H1 (cell line): ENCODE measurements around the gene CDC42SE2. TPM values are rescaled to one million over a fixed set of nuclear protein-coding genes. Genes with fewer than 3 reads are reported as not detected.

Source experiments
- CTCF ChIA-PET: fragments of 300-600 bp; sonication (Branson Sonifier 250); formaldehyde crosslinking; loops from one replicate; lab custom pipeline; 2021; ENCODE audit not compliant: partially characterized antibody; lab: Charles Lee
- POLR2A ChIA-PET: fragments of 300-600 bp; sonication (Branson Sonifier 250); formaldehyde crosslinking; loops from one replicate; lab custom pipeline; 2021; ENCODE audit warnings: inconsistent platforms; ENCODE audit not compliant: partially characterized antibody; lab: Charles Lee
- DNase-seq, 2 experiments: peaks; one replicate each; pipeline versions ENCODE4 v3.0.0 to v3.0.0-alpha.2; 2010 to 2022; ENCODE audit warnings: low spot score in 2 of 2, low read depth in 1 of 2, mixed read lengths in 1 of 2
- FAIRE-seq: peaks from 2 replicates; lab custom pipeline; 2011; peaks lifted over from hg19 to GRCh38; lab: Jason Lieb, UNC
- H2AFZ ChIP-seq: 2 replicates; pipeline ENCODE4 v1.8.1; 2012; ENCODE audit warnings: low read length, inconsistent platforms
- H2AK5ac ChIP-seq: 2 replicates; pipeline ENCODE4 v1.6.1; 2013; ENCODE audit warnings: low read depth, low read length
- H2BK120ac ChIP-seq: replicated peaks from 2 replicates; pipeline ENCODE3; 2013; ENCODE audit warnings: low read depth, low read length, inconsistent platforms
- H2BK12ac ChIP-seq: 2 replicates; pipeline ENCODE4 v1.6.1; 2013; ENCODE audit warnings: low read depth, low read length
- H2BK15ac ChIP-seq: 2 replicates; pipeline ENCODE4 v1.6.1; 2013; ENCODE audit warnings: low read length
- H2BK20ac ChIP-seq: 2 replicates; pipeline ENCODE4 v1.6.1; 2013; ENCODE audit warnings: low read length
- H2BK5ac ChIP-seq: 2 replicates; pipeline ENCODE4 v1.6.1; 2013; ENCODE audit warnings: low read depth, low read length
- H3K14ac ChIP-seq: 2 replicates; pipeline ENCODE4 v1.6.1; 2013; ENCODE audit warnings: inconsistent platforms; ENCODE audit not compliant: insufficient read length
- H3K18ac ChIP-seq: 2 replicates; pipeline ENCODE4 v1.6.1; 2013; ENCODE audit warnings: low read length; ENCODE audit errors: extremely low read depth
- H3K23ac ChIP-seq: 2 replicates; pipeline ENCODE4 v1.6.1; 2013; ENCODE audit warnings: inconsistent platforms; ENCODE audit not compliant: insufficient read length
- H3K23me2 ChIP-seq: 2 replicates; pipeline ENCODE4 v1.6.1; 2013; ENCODE audit warnings: low read depth, low read length
- H3K27ac ChIP-seq: 2 replicates; pipeline ENCODE4 v1.6.1; 2011; ENCODE audit warnings: low read depth, low read length, inconsistent platforms
- H3K27me3 ChIP-seq, 4 experiments: replicated peaks in 1 of 4; 1 replicate in 1 of 4; 2 replicates in 3 of 4; pipeline versions ENCODE4 v1.6.1 to v1.8.1; 2011 to 2013; ENCODE audit warnings: low read length in 3 of 4, mild to moderate bottlenecking in 3 of 4, inconsistent platforms in 2 of 4, mixed read lengths in 2 of 4, moderate library complexity in 1 of 4; ENCODE audit not compliant: control insufficient read depth in 3 of 4, insufficient read depth in 3 of 4; ENCODE audit errors: extremely low read depth in 1 of 4
- H3K36me3 ChIP-seq, 4 experiments: 2 replicates each; pipeline versions ENCODE4 v1.6.1 to v1.8.1; 2011 to 2013; ENCODE audit warnings: mild to moderate bottlenecking in 4 of 4, low read length in 3 of 4, moderate library complexity in 2 of 4, control low read depth in 1 of 4, inconsistent platforms in 1 of 4; ENCODE audit not compliant: insufficient read depth in 4 of 4, control insufficient read depth in 2 of 4
- H3K4ac ChIP-seq: replicated peaks from 2 replicates; pipeline ENCODE3; 2013; ENCODE audit warnings: low read length, low read depth, mixed read lengths, inconsistent platforms; ENCODE audit not compliant: insufficient read length
- H3K4me1 ChIP-seq, 4 experiments: replicated peaks in 1 of 4; 1 replicate in 1 of 4; 2 replicates in 3 of 4; pipeline versions ENCODE4 v1.6.1 to v1.8.1; 2011 to 2013; ENCODE audit warnings: low read length in 3 of 4, inconsistent platforms in 2 of 4, mixed read lengths in 1 of 4; ENCODE audit not compliant: insufficient read depth in 4 of 4, control insufficient read depth in 3 of 4
- H3K4me2 ChIP-seq, 2 experiments: 2 replicates each; pipeline versions ENCODE4 v1.6.1 to v1.8.1; 2011 to 2013; ENCODE audit warnings: low read depth in 2 of 2, low read length in 2 of 2, control low read depth in 1 of 2, inconsistent platforms in 1 of 2, mild to moderate bottlenecking in 1 of 2; ENCODE audit not compliant: insufficient read depth in 1 of 2
- H3K4me3 ChIP-seq, 4 experiments: fragments of 200-600, 300-600 bp in 1 of 4; sonication (generic), shearing (Covaris generic), sonication (Bioruptor Twin) in 1 of 4; 2 replicates each; pipeline versions ENCODE4 v1.5.1 to v1.8.1; 2011 to 2016; ENCODE audit warnings: low read length in 4 of 4, low read depth in 3 of 4, control low read depth in 2 of 4, inconsistent platforms in 2 of 4, mild to moderate bottlenecking in 2 of 4, mixed read lengths in 1 of 4, moderate library complexity in 1 of 4; ENCODE audit not compliant: insufficient read depth in 2 of 4; ENCODE audit errors: extremely low read depth in 1 of 4
- H3K56ac ChIP-seq: replicated peaks from 2 replicates; pipeline ENCODE3; 2013; ENCODE audit warnings: low read depth, mild to moderate bottlenecking, mixed read lengths, low read length, inconsistent platforms; ENCODE audit not compliant: insufficient read length
- H3K79me1 ChIP-seq: 2 replicates; pipeline ENCODE4 v1.6.1; 2013; ENCODE audit warnings: low read depth, low read length, control low read depth
- H3K79me2 ChIP-seq, 2 experiments: 2 replicates each; pipeline versions ENCODE4 v1.6.1 to v1.8.1; 2012 to 2013; ENCODE audit warnings: low read length in 2 of 2, mild to moderate bottlenecking in 2 of 2, inconsistent platforms in 1 of 2; ENCODE audit not compliant: insufficient read depth in 2 of 2, control insufficient read depth in 1 of 2
- H3K9ac ChIP-seq, 4 experiments: replicated peaks in 1 of 4; 1 replicate in 1 of 4; 2 replicates in 3 of 4; pipeline versions ENCODE4 v1.6.1 to v1.8.1; 2011 to 2013; ENCODE audit warnings: low read depth in 3 of 4, low read length in 3 of 4, control low read depth in 2 of 4, mild to moderate bottlenecking in 2 of 4, moderate library complexity in 2 of 4, inconsistent platforms in 1 of 4; ENCODE audit errors: extremely low read depth in 1 of 4
- H3K9me3 ChIP-seq, 2 experiments: 2 replicates each; pipeline versions ENCODE4 v1.6.1 to v1.8.1; 2012 to 2013; ENCODE audit warnings: mild to moderate bottlenecking in 2 of 2, moderate library complexity in 2 of 2, control low read depth in 1 of 2, inconsistent platforms in 1 of 2, low read depth in 1 of 2, low read length in 1 of 2, mixed read lengths in 1 of 2; ENCODE audit not compliant: insufficient read depth in 2 of 2
- H4K20me1 ChIP-seq, 2 experiments: replicated peaks in 1 of 2; 2 replicates each; pipeline versions ENCODE3 to v1.8.1; 2011 to 2013; ENCODE audit warnings: inconsistent platforms in 2 of 2, low read length in 2 of 2, mild to moderate bottlenecking in 1 of 2; ENCODE audit not compliant: insufficient read depth in 2 of 2, control insufficient read depth in 1 of 2
- H4K5ac ChIP-seq: 2 replicates; pipeline ENCODE4 v1.6.1; 2013; ENCODE audit warnings: low read length, low read depth, mixed read lengths, inconsistent platforms; ENCODE audit not compliant: insufficient read length
- H4K8ac ChIP-seq: 2 replicates; pipeline ENCODE4 v1.8.0; 2013; ENCODE audit warnings: mild to moderate bottlenecking, moderate library complexity, low read length, inconsistent platforms; ENCODE audit not compliant: insufficient read depth; ENCODE audit errors: extremely low read depth
- H4K91ac ChIP-seq: replicated peaks from 2 replicates; pipeline ENCODE3; 2013; ENCODE audit warnings: low read length, mixed read lengths, inconsistent platforms; ENCODE audit not compliant: insufficient read length
- ASH2L ChIP-seq: fragments of 200-600, 300-600 bp; sonication (generic); IDR thresholded peaks from one replicate; pipeline ENCODE4 v1.7.1; 2017; ENCODE audit warnings: low read length
- CEBPB ChIP-seq: IDR thresholded peaks from 2 replicates; pipeline ENCODE4 v1.6.1; 2012; ENCODE audit warnings: low read depth, low read length
- CHD2 ChIP-seq: IDR thresholded peaks from 2 replicates; pipeline ENCODE4 v1.6.1; 2012; ENCODE audit warnings: low read length, improper control_type of control experiment
- CREB1 ChIP-seq: IDR thresholded peaks from 2 replicates; pipeline ENCODE4 v1.6.1; 2012; ENCODE audit warnings: inconsistent platforms
- EP300 ChIP-seq, 2 experiments: IDR thresholded peaks; 1 replicate in 1 of 2; 2 replicates in 1 of 2; pipeline ENCODE4 v1.6.1; 2011 to 2012; ENCODE audit warnings: low read depth in 2 of 2, low read length in 2 of 2, mild to moderate bottlenecking in 2 of 2, borderline replicate concordance in 1 of 2, inconsistent platforms in 1 of 2, moderate library complexity in 1 of 2
- FOSL1 ChIP-seq: IDR thresholded peaks from 2 replicates; pipeline ENCODE4 v1.6.1; 2011; ENCODE audit warnings: mild to moderate bottlenecking, low read depth, low read length, moderate library complexity; ENCODE audit not compliant: insufficient read depth
- JUN ChIP-seq: IDR thresholded peaks from 2 replicates; pipeline ENCODE4 v1.6.1; 2011; ENCODE audit warnings: low read depth, mild to moderate bottlenecking, improper control_type of control experiment, low read length
- NANOG ChIP-seq: IDR thresholded peaks from 2 replicates; pipeline ENCODE4 v1.6.1; 2011; ENCODE audit warnings: low read length, low read depth, mild to moderate bottlenecking, inconsistent platforms; ENCODE audit not compliant: insufficient read depth, poor library complexity, severe bottlenecking
- PHF8 ChIP-seq: fragments of 200-600 bp; sonication (generic); conservative IDR thresholded peaks from 2 replicates; pipeline ENCODE4 v1.7.1; 2012; ENCODE audit warnings: low read depth, mild to moderate bottlenecking, inconsistent platforms, low read length, moderate library complexity
- SAP30 ChIP-seq: fragments of 300-600 bp; sonication (generic); IDR thresholded peaks from 2 replicates; pipeline ENCODE4 v1.7.1; 2012; ENCODE audit warnings: low read length, moderate library complexity, mild to moderate bottlenecking, inconsistent platforms; ENCODE audit not compliant: insufficient read depth, insufficient replicate concordance
- SP4 ChIP-seq: IDR thresholded peaks from 2 replicates; pipeline ENCODE4 v1.6.1; 2012; ENCODE audit warnings: low read length, inconsistent platforms
- TAF7 ChIP-seq: optimal IDR thresholded peaks from 2 replicates; pipeline ENCODE3; 2011; ENCODE audit warnings: low read depth, mild to moderate bottlenecking, inconsistent platforms, low read length, moderate library complexity, borderline replicate concordance
- TEAD4 ChIP-seq: IDR thresholded peaks from 2 replicates; pipeline ENCODE4 v1.6.1; 2012; ENCODE audit warnings: low read depth, low read length, inconsistent platforms, mixed read lengths
- WGBS, 2 experiments: shearing (Covaris generic) in 1 of 2; methylation state at CpG; one replicate each; pipeline versions ENCODE4 v1.1.6 to v1.1.7; 2013 to 2015; ENCODE audit warnings: low lambda C conversion rate in 2 of 2, mixed read lengths in 2 of 2, inconsistent platforms in 1 of 2, low coverage in 1 of 2, missing lambda C conversion rate in 1 of 2; ENCODE audit not compliant: insufficient replicate concordance in 2 of 2, insufficient coverage in 1 of 2, insufficient read length in 1 of 2; ENCODE audit errors: extremely low coverage in 1 of 2, missing lambda C conversion rate in 1 of 2; 5-methylcytosine and 5-hydroxymethylcytosine counted together
- polyA plus RNA-seq, 7 experiments: library from polyadenylated mRNA; depleted of rRNA in 3 of 7; stranded (reverse) in 5 of 7; unstranded in 2 of 7; fragments of >200 nt in 5 of 7; fragments of 200-250 nt in 2 of 7; gene quantifications; 1 replicate in 5 of 7; 2 replicates in 1 of 7; 4 replicates in 1 of 7; pipeline versions ENCODE4 v1.2.1 to v1.2.3, GENCODE V29; 2011 to 2013; ENCODE audit warnings: missing spikeins in 2 of 7, mixed read lengths in 2 of 7
- total RNA-seq: library from RNA; stranded (reverse); fragmentation: NEBNext Ultra II Directional; extraction: Animal tissue kit (Norgen Biotek cat#: 25700); gene quantifications from 2 replicates; pipeline ENCODE4 v1.2.1, GENCODE V29; 2021
- TF ChIP-seq, protein P1 (sequence below): IDR thresholded peaks from 2 replicates; pipeline ENCODE4 v1.6.1; 2012; ENCODE audit warnings: inconsistent platforms

The CDC42SE2 gene
- total and polyA plus RNA-seq, 2 of the 8 experiments (the other 6 are each of a cell fraction or from before 2014, with no cell fraction given), result 16.7 to 30.8 TPM

DNA sequence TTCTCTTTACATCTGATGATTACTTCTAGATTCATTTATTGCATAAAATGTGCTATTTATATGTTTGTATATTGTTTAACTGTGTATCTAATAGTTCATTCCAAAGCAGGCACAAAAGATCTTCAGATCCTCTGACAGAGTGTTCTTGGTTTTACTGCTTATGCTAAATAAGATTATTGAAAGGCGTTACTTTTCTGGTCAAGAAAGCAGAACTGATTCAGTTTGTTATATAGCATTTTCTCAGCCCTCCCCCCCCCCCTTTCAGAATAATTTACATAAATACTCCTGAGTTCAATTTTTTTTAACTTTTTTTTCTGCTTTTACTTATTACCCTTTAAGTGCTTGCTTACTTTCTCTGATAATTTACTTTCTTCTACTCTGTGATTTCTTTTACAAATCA is 15.4 kb downstream of the CDC42SE2 start:
- DNase-seq (no peak), FAIRE-seq (no peak)
- Histone ChIP-seq H3K23me2 (no peaks in the 10 kb centered on the region), H3K9me3 (0 out of 4 replicates have a peak, but pooled peaks cover 0 to 5% of the 10 kb centered on the region in 2 experiments), H3K27ac (no peak overlapping the region), H2BK5ac (no peak overlapping the region), H3K4me2 (no peak overlapping the region), H3K4ac (no peak overlapping the region), H3K4me1 (no peaks in the 10 kb centered on the region), H2AK5ac (no peak overlapping the region), H3K23ac (no peak overlapping the region), H2BK20ac (no peak overlapping the region), H2AFZ (no peak overlapping the region), H4K91ac (no peak overlapping the region), H3K79me1 (no peaks in the 10 kb centered on the region), H3K9ac (no peak overlapping the region), H3K27me3 (no peaks in the 10 kb centered on the region), H3K18ac (no peak overlapping the region), H2BK15ac (no peak overlapping the region), H2BK120ac (no peak overlapping the region), H4K20me1 (no peaks in the 10 kb centered on the region), H3K4me3 (no peak overlapping the region), H3K79me2 (peaks cover 0 to 73% of the 10 kb centered on the region in 2 experiments; a peak in 2 of 4 replicates), H3K56ac (no peak overlapping the region), H4K8ac (no peak overlapping the region), H3K14ac (no peak overlapping the region), H2BK12ac (no peak overlapping the region), H3K36me3 (no peaks in the 10 kb centered on the region), H4K5ac (no peak overlapping the region)
- POLR2A ChIA-PET, result no interaction called here
- CTCF ChIA-PET, result no interaction called here
- WGBS, 2 experiments, result 86% methylated on average over 1 of the region's 1 CpG; no CpG with 5 or more reads in 1 of the 2 experiments
- TF ChIP-seq CHD2, result no peak
- TF ChIP-seq TAF7, result no peak
- TF ChIP-seq ASH2L, result no peak
- no peak for TF ChIP-seq NANOG
- no peak for TF ChIP-seq PHF8
- TF ChIP-seq FOSL1, result no peak
- TF ChIP-seq, protein P1, sequence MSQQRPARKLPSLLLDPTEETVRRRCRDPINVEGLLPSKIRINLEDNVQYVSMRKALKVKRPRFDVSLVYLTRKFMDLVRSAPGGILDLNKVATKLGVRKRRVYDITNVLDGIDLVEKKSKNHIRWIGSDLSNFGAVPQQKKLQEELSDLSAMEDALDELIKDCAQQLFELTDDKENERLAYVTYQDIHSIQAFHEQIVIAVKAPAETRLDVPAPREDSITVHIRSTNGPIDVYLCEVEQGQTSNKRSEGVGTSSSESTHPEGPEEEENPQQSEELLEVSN, result no peak
- no peak for TF ChIP-seq CREB1
- no peak for TF ChIP-seq CEBPB
- no peak for TF ChIP-seq JUN
- TF ChIP-seq TEAD4, result no peak
- TF ChIP-seq SAP30, result no peak
- TF ChIP-seq SP4, result no peak
- TF ChIP-seq EP300 (IDR thresholded peaks at IDR 0.05; ENCODE audit: borderline replicate concordance in 1 of 2, low read depth in 2 of 2, low read length in 2 of 2), result no peak
